ENCODE data around the gene ATP2C2.

The ATP2C2 gene

DNA sequence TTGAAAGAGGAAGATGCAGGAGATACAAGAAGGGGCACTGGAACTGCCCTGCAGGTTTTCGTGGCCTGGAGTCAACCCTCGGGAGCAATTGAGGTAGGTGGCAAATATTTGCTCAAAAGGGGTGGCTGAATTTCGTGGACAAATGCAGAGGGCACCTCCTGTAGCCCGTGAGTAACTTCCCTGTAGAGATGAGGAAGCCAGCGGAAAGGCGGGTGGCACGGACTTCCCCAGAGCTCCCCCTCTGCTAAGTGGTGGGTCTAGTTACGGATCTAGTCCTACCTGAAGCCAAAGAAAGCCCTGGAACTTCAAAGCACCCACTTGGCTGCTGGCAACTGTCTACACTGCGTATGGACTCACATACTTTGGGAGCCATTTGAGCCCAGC, 1.0 kb upstream of the ATP2C2 start:
- no peaks in the 10 kb centered on the region for H3K9me3 ChIP-seq (ENCODE audit: control insufficient read depth, insufficient read depth, low read depth, low read length)
- ChIA-PET CTCF (interaction anchor here (0.6 kb wide), 2 partner anchors 17 to 62 kb away, joined by 4 read pairs; no protein-coding TSS in a partner anchor), POLR2A (no interaction called here)
- no peaks in the 10 kb centered on the region; the same call in 1 of the 2 replicates for H3K4me1 ChIP-seq (ENCODE audit: control insufficient read depth, insufficient read depth, low read length)
- no peak overlapping the region for H3K4me3 ChIP-seq (ENCODE audit: low read depth, low read length)
- no peak overlapping the region for H3K27ac ChIP-seq (ENCODE audit: extremely low read depth, low read depth, low read length)
- no peaks in the 10 kb centered on the region for H3K36me3 ChIP-seq (ENCODE audit: control insufficient read depth in 2 of 2, insufficient read depth in 1 of 2, low read length in 2 of 2)
- TF ChIP-seq ZNF132 (tag by site-specific recombination; IDR thresholded peaks at IDR 0.05; ENCODE audit: borderline replicate concordance) (no peak), SP3 (tag by site-specific recombination; IDR thresholded peaks at IDR 0.05) (no peak), ZNF560 (tag by site-specific recombination; IDR thresholded peaks at IDR 0.05; ENCODE audit: borderline replicate concordance) (no peak), SCRT1 (tag by site-specific recombination; IDR thresholded peaks at IDR 0.05; ENCODE audit: borderline replicate concordance) (no peak), ZNF549 (tag by site-specific recombination; IDR thresholded peaks at IDR 0.05) (no peak), ZNF214 (tag by site-specific recombination; IDR thresholded peaks at IDR 0.05; ENCODE audit: borderline replicate concordance) (no peak), ZNF394 (tag by site-specific recombination; IDR thresholded peaks at IDR 0.05; ENCODE audit: borderline replicate concordance) (no peak), ZNF302 (tag by site-specific recombination; IDR thresholded peaks at IDR 0.05; ENCODE audit: low read depth) (no peak), ZNF311 (tag by site-specific recombination; IDR thresholded peaks at IDR 0.05; ENCODE audit: borderline replicate concordance) (no peak)
- TF ChIP-seq, protein P1, sequence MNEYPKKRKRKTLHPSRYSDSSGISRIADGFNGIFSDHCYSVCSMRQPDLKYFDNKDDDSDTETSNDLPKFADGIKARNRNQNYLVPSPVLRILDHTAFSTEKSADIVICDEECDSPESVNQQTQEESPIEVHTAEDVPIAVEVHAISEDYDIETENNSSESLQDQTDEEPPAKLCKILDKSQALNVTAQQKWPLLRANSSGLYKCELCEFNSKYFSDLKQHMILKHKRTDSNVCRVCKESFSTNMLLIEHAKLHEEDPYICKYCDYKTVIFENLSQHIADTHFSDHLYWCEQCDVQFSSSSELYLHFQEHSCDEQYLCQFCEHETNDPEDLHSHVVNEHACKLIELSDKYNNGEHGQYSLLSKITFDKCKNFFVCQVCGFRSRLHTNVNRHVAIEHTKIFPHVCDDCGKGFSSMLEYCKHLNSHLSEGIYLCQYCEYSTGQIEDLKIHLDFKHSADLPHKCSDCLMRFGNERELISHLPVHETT (tag by site-specific recombination; IDR thresholded peaks at IDR 0.05): no peak
- TF ChIP-seq, protein P2, sequence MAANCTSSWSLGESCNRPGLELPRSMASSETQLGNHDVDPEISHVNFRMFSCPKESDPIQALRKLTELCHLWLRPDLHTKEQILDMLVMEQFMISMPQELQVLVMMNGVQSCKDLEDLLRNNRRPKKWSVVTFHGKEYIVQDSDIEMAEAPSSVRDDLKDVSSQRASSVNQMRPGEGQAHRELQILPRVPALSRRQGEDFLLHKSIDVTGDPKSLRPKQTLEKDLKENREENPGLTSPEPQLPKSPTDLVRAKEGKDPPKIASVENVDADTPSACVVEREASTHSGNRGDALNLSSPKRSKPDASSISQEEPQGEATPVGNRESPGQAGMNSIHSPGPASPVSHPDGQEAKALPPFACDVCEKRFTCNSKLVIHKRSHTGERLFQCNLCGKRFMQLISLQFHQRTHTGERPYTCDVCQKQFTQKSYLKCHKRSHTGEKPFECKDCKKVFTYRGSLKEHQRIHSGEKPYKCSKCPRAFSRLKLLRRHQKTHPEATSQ (tag by site-specific recombination; IDR thresholded peaks at IDR 0.05): no peak
- TF ChIP-seq, protein P3, sequence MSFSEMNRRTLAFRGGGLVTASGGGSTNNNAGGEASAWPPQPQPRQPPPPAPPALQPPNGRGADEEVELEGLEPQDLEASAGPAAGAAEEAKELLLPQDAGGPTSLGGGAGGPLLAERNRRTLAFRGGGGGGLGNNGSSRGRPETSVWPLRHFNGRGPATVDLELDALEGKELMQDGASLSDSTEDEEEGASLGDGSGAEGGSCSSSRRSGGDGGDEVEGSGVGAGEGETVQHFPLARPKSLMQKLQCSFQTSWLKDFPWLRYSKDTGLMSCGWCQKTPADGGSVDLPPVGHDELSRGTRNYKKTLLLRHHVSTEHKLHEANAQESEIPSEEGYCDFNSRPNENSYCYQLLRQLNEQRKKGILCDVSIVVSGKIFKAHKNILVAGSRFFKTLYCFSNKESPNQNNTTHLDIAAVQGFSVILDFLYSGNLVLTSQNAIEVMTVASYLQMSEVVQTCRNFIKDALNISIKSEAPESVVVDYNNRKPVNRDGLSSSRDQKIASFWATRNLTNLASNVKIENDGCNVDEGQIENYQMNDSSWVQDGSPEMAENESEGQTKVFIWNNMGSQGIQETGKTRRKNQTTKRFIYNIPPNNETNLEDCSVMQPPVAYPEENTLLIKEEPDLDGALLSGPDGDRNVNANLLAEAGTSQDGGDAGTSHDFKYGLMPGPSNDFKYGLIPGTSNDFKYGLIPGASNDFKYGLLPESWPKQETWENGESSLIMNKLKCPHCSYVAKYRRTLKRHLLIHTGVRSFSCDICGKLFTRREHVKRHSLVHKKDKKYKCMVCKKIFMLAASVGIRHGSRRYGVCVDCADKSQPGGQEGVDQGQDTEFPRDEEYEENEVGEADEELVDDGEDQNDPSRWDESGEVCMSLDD (tag by site-specific recombination; IDR thresholded peaks at IDR 0.05): no peak
- TF ChIP-seq, protein P4, sequence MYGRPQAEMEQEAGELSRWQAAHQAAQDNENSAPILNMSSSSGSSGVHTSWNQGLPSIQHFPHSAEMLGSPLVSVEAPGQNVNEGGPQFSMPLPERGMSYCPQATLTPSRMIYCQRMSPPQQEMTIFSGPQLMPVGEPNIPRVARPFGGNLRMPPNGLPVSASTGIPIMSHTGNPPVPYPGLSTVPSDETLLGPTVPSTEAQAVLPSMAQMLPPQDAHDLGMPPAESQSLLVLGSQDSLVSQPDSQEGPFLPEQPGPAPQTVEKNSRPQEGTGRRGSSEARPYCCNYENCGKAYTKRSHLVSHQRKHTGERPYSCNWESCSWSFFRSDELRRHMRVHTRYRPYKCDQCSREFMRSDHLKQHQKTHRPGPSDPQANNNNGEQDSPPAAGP (tag by site-specific recombination; IDR thresholded peaks at IDR 0.05): no peak
- TF ChIP-seq, protein P5, sequence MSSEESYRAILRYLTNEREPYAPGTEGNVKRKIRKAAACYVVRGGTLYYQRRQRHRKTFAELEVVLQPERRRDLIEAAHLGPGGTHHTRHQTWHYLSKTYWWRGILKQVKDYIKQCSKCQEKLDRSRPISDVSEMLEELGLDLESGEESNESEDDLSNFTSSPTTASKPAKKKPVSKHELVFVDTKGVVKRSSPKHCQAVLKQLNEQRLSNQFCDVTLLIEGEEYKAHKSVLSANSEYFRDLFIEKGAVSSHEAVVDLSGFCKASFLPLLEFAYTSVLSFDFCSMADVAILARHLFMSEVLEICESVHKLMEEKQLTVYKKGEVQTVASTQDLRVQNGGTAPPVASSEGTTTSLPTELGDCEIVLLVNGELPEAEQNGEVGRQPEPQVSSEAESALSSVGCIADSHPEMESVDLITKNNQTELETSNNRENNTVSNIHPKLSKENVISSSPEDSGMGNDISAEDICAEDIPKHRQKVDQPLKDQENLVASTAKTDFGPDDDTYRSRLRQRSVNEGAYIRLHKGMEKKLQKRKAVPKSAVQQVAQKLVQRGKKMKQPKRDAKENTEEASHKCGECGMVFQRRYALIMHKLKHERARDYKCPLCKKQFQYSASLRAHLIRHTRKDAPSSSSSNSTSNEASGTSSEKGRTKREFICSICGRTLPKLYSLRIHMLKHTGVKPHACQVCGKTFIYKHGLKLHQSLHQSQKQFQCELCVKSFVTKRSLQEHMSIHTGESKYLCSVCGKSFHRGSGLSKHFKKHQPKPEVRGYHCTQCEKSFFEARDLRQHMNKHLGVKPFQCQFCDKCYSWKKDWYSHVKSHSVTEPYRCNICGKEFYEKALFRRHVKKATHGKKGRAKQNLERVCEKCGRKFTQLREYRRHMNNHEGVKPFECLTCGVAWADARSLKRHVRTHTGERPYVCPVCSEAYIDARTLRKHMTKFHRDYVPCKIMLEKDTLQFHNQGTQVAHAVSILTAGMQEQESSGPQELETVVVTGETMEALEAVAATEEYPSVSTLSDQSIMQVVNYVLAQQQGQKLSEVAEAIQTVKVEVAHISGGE (tag by site-specific recombination; conservative IDR thresholded peaks at IDR 0.05; ENCODE audit: low read depth): no peak

All from HEK293 (cell line).